Gastroesophageal sphincter (tissue), 4 donors: ENCODE data around the gene SUDS3. TPM values are rescaled to one million over a fixed set of nuclear protein-coding genes. Genes with fewer than 3 reads are reported as not detected.

Experiments
- ATAC-seq: fragments of 150-250 bp; one replicate; pipeline ENCODE4 v1.9.1; 2016; ENCODE audit warnings: mild to moderate bottlenecking, moderate library complexity
- H3K27ac ChIP-seq, 4 donors: fragments of 200-600 bp; sonication (generic) in 3 of 4; 1 replicate in 3 of 4; 2 replicates in 1 of 4; pipeline ENCODE4 v1.5.1; 2016 to 2019
- H3K27me3 ChIP-seq: fragments of 200-600 bp; sonication (generic); one replicate; pipeline ENCODE4 v1.5.1; 2019
- H3K36me3 ChIP-seq, 2 donors: fragments of 200-600 bp; sonication (generic); one replicate each; pipeline ENCODE4 v1.5.1; 2019; ENCODE audit warnings: control low read depth in 1 of 2
- H3K4me1 ChIP-seq, 3 donors: fragments of 200-600 bp; sonication (generic); 1 replicate in 2 of 3; 2 replicates in 1 of 3; pipeline ENCODE4 v1.5.1; 2016 to 2019; ENCODE audit warnings: control low read depth in 2 of 3
- H3K4me3 ChIP-seq, 2 donors: fragments of 200-600 bp; sonication (generic); one replicate each; pipeline ENCODE4 v1.5.1; 2019; ENCODE audit warnings: mild to moderate bottlenecking in 1 of 2, moderate library complexity in 1 of 2
- H3K9me3 ChIP-seq, 3 donors: fragments of 200-600 bp; sonication (generic); one replicate each; pipeline ENCODE4 v1.5.1; 2017 to 2019; ENCODE audit warnings: control low read depth in 2 of 3
- CTCF ChIP-seq, 4 experiments: fragments of 200-600 bp in 2 of 4; fragments of 450-650 bp in 2 of 4; sonication (generic) in 1 of 4; IDR thresholded peaks; one replicate each; pipeline ENCODE4 v1.5.1; 2017 to 2019; ENCODE audit warnings: antibody characterized with exemption in 4 of 4, mild to moderate bottlenecking in 2 of 4, moderate library complexity in 2 of 4
- EP300 ChIP-seq: sonication (generic); formaldehyde crosslinking; IDR thresholded peaks from one replicate; pipeline ENCODE4 v1.6.1; 2017; ENCODE audit warnings: antibody characterized with exemption, mild to moderate bottlenecking
- POLR2A ChIP-seq, 2 donors: fragments of 450-650 bp; IDR thresholded peaks; one replicate each; pipeline ENCODE4 v1.6.1; 2017; ENCODE audit warnings: antibody characterized with exemption in 2 of 2, mild to moderate bottlenecking in 2 of 2, moderate library complexity in 1 of 2
- POLR2AphosphoS5 ChIP-seq: sonication (generic); formaldehyde crosslinking; IDR thresholded peaks from one replicate; pipeline ENCODE4 v1.6.1; 2017; ENCODE audit warnings: antibody characterized with exemption
- WGBS, 2 donors: methylation state at CpG; one replicate each; pipeline ENCODE4 v1.1.5; 2018; ENCODE audit warnings: low coverage in 1 of 2; 5-methylcytosine and 5-hydroxymethylcytosine counted together
- total RNA-seq, 4 donors: library from RNA; depleted of rRNA; stranded (reverse); fragments of >200 nt; gene quantifications; one replicate each; pipeline ENCODE4 v1.1.0, GENCODE V29; 2016

SUDS3 gene
- total RNA-seq, 4 donors from 2014 or later, result 57.2 to 65.5 (median 61.5) TPM

- TF ChIP-seq POLR2A (IDR thresholded peaks at IDR 0.05) (no peak), POLR2AphosphoS5 (no peak), EP300 (no peak), CTCF (IDR thresholded peaks at IDR 0.05) (no peak)
Observed at GRCh38 chr12:118358612-118359540, 17.5 kb upstream of the SUDS3 start.

GRCh38 chr12:118359541-118359915, 16.8 kb upstream of the SUDS3 start:
- TF ChIP-seq EP300, result no peak
- TF ChIP-seq POLR2AphosphoS5, result no peak
- TF ChIP-seq CTCF (IDR thresholded peaks at IDR 0.05), result no peak
- TF ChIP-seq POLR2A (IDR thresholded peaks at IDR 0.05), result no peak
- Histone ChIP-seq H3K4me1 (peaks cover 3 to 26% (median 3%) of the 10 kb centered on the region in 3 donors), H3K27me3 (no peaks in the 10 kb centered on the region), H3K36me3 (no peaks in the 10 kb centered on the region), H3K27ac (no peak overlapping the region), H3K4me3 (no peak overlapping the region), H3K9me3 (no peaks in the 10 kb centered on the region)
- no peak for ATAC-seq
- 88 to 89% methylated on average over 4 of the region's 4 CpGs for WGBS, 2 donors

More at GRCh38 chr12:118358612-118359540, 17.5 kb upstream of the SUDS3 start:
- 50 to 67% methylated on average over 7 of the region's 7 CpGs for WGBS, 2 donors
- Histone ChIP-seq H3K4me3 (no peak overlapping the region), H3K27me3 (no peaks in the 10 kb centered on the region), H3K4me1 (peaks cover 3 to 26% (median 3%) of the 10 kb centered on the region in 3 donors), H3K27ac (no peak overlapping the region), H3K9me3 (no peaks in the 10 kb centered on the region), H3K36me3 (no peaks in the 10 kb centered on the region)
- no peak for ATAC-seq

- no peaks in the 10 kb centered on the region for H3K27me3 ChIP-seq
- no peak overlapping the region for H3K4me3 ChIP-seq
- TF ChIP-seq CTCF (IDR thresholded peaks at IDR 0.05), result no peak
- TF ChIP-seq EP300, result no peak
- no peak for TF ChIP-seq POLR2A (IDR thresholded peaks at IDR 0.05)
- no peak for TF ChIP-seq POLR2AphosphoS5
- ATAC-seq, result no peak
- peaks cover 3 to 20% (median 3%) of the 10 kb centered on the region in 3 donors for H3K4me1 ChIP-seq
- no peaks in the 10 kb centered on the region for H3K36me3 ChIP-seq
- no peak overlapping the region for H3K27ac ChIP-seq
- 75 to 85% methylated on average over 5 of the region's 5 CpGs for WGBS, 2 donors
- no peaks in the 10 kb centered on the region for H3K9me3 ChIP-seq
Observed at GRCh38 chr12:118361092-118361404, 15.3 kb upstream of the SUDS3 start.

- Histone ChIP-seq H3K4me1 (peaks cover 0 to 12% (median 3%) of the 10 kb centered on the region in 3 donors), H3K27me3 (no peaks in the 10 kb centered on the region), H3K27ac (no peak overlapping the region), H3K36me3 (no peaks in the 10 kb centered on the region), H3K9me3 (no peaks in the 10 kb centered on the region), H3K4me3 (no peak overlapping the region)
- 93 to 98% methylated on average over 3 to 4 of the region's 4 CpGs for WGBS, 2 donors
- no peak for TF ChIP-seq EP300
- TF ChIP-seq POLR2A (IDR thresholded peaks at IDR 0.05), result no peak
- TF ChIP-seq POLR2AphosphoS5, result no peak
- no peak for TF ChIP-seq CTCF (IDR thresholded peaks at IDR 0.05)
- ATAC-seq, result no peak
Observed at GRCh38 chr12:118361889-118362288, 14.5 kb upstream of the SUDS3 start.

GRCh38 chr12:118368821-118369220, 7.5 kb upstream of the SUDS3 start:
- WGBS, 2 donors, result 82 to 91% methylated on average over 3 to 4 of the region's 4 CpGs
- no peaks in the 10 kb centered on the region for H3K9me3 ChIP-seq
- no peak overlapping the region for H3K27ac ChIP-seq
- TF ChIP-seq EP300, result no peak
- no peak for ATAC-seq
- H3K4me1 ChIP-seq, result peaks cover 0 to 33% (median 4%) of the 10 kb centered on the region in 3 donors
- no peak overlapping the region for H3K4me3 ChIP-seq
- H3K36me3 ChIP-seq, result no peaks in the 10 kb centered on the region
- H3K27me3 ChIP-seq, result no peaks in the 10 kb centered on the region
